Osteoblast (primary cell): ENCODE measurements around the gene CCDC167. TPM values are rescaled to one million over a fixed set of nuclear protein-coding genes. Genes with fewer than 3 reads are reported as not detected.

Experiments used
- DNase-seq: peaks from one replicate; pipeline ENCODE4 v3.0.0; 2011; ENCODE audit warnings: low spot score, mixed read lengths; ENCODE audit not compliant: insufficient read length; ENCODE audit errors: missing footprints
- H2AFZ ChIP-seq: 2 replicates; pipeline ENCODE4 v1.6.0; 2011; ENCODE audit warnings: mild to moderate bottlenecking, low read length
- H3K27ac ChIP-seq: 2 replicates; pipeline ENCODE4 v1.5.1; 2011; ENCODE audit warnings: mild to moderate bottlenecking, low read depth, low read length, moderate library complexity
- H3K27me3 ChIP-seq: 2 replicates; pipeline ENCODE4 v1.6.0; 2012; ENCODE audit warnings: mild to moderate bottlenecking, control low read depth, inconsistent platforms, low read length, moderate library complexity; ENCODE audit not compliant: insufficient read depth
- H3K36me3 ChIP-seq: 2 replicates; pipeline ENCODE4 v1.5.1; 2011; ENCODE audit warnings: mild to moderate bottlenecking, low read length, control low read depth, moderate library complexity; ENCODE audit not compliant: insufficient read depth
- H3K4me1 ChIP-seq: 2 replicates; pipeline ENCODE4 v1.5.1; 2011; ENCODE audit warnings: mild to moderate bottlenecking, low read length, control low read depth, moderate library complexity; ENCODE audit not compliant: insufficient read depth
- H3K4me2 ChIP-seq: 2 replicates; pipeline ENCODE4 v1.6.0; 2011; ENCODE audit warnings: mild to moderate bottlenecking, low read length; ENCODE audit not compliant: insufficient read depth
- H3K4me3 ChIP-seq: fragments of 200-600 bp; sonication (generic); 3 replicates; pipeline ENCODE4 v1.5.1; 2012; ENCODE audit warnings: mild to moderate bottlenecking, low read length, inconsistent platforms; ENCODE audit not compliant: insufficient read depth
- H3K79me2 ChIP-seq: 2 replicates; pipeline ENCODE4 v1.6.0; 2012; ENCODE audit warnings: mild to moderate bottlenecking, low read length, control low read depth, inconsistent platforms; ENCODE audit not compliant: insufficient read depth
- H3K9me3 ChIP-seq: 2 replicates; pipeline ENCODE4 v1.5.1; 2011; ENCODE audit warnings: low read depth, low read length, control low read depth
- H4K20me1 ChIP-seq: 2 replicates; pipeline ENCODE4 v1.6.0; 2012; ENCODE audit warnings: mild to moderate bottlenecking, low read length, control low read depth; ENCODE audit not compliant: insufficient read depth
- total RNA-seq: library from RNA; depleted of rRNA; stranded (reverse); fragments of >200 nt; gene quantifications from 2 replicates; pipeline ENCODE4 v1.2.3, GENCODE V29; 2012
- TF ChIP-seq, protein P1 (sequence below): IDR thresholded peaks from 2 replicates; pipeline ENCODE4 v1.5.1; 2011; ENCODE audit warnings: mild to moderate bottlenecking, low read depth, low read length, moderate library complexity; ENCODE audit errors: extremely low read depth

The CCDC167 gene
- total RNA-seq, 1 donor = 14.8 TPM

GRCh38 chr6:37491830-37492208 is 7.9 kb downstream of the CCDC167 start:
- TF ChIP-seq, protein P1, sequence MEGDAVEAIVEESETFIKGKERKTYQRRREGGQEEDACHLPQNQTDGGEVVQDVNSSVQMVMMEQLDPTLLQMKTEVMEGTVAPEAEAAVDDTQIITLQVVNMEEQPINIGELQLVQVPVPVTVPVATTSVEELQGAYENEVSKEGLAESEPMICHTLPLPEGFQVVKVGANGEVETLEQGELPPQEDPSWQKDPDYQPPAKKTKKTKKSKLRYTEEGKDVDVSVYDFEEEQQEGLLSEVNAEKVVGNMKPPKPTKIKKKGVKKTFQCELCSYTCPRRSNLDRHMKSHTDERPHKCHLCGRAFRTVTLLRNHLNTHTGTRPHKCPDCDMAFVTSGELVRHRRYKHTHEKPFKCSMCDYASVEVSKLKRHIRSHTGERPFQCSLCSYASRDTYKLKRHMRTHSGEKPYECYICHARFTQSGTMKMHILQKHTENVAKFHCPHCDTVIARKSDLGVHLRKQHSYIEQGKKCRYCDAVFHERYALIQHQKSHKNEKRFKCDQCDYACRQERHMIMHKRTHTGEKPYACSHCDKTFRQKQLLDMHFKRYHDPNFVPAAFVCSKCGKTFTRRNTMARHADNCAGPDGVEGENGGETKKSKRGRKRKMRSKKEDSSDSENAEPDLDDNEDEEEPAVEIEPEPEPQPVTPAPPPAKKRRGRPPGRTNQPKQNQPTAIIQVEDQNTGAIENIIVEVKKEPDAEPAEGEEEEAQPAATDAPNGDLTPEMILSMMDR = no peak
- Histone ChIP-seq H2AFZ (no peak overlapping the region), H3K9me3 (no peaks in the 10 kb centered on the region), H3K4me3 (no peak overlapping the region), H3K27ac (no peak overlapping the region), H3K4me1 (peaks cover 3% of the 10 kb centered on the region), H3K4me2 (no peak overlapping the region), H4K20me1 (peaks cover 22% of the 10 kb centered on the region), H3K36me3 (no peaks in the 10 kb centered on the region), H3K79me2 (peaks cover 7% of the 10 kb centered on the region), H3K27me3 (no peaks in the 10 kb centered on the region)
- DNase-seq = no peak

DNA sequence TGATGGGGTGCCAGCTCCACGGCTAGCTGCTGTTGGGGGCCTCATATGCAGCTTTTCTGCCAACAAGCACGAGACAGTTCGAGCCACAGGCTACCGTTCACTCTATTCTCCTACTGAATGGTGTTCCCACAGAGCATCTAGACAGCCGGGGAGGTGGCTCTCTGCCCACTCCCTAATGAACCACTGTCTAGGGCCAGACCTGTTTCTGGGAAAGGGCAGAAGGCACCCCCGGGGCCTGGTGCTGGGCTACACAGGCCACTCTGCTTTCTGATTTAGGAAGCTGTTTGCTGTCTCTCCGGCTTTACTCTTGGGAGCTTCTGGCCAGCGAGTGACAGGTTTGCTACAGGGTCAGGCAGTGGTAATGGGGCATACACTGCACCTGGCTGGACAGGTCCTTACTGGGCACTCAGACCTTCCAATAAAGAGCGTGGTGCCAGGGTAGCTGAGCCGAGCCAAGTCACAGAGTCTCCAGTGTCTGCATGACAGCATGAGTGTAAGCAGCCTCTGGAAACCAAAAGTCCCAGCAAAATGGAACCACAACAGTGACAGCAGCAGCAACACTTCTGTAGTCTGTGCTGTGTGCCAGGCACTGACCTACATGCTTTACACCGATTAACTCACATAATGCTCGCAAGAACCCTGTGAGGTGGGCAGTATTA is 8.4 kb downstream of the CCDC167 start:
- Histone ChIP-seq H3K4me1 (peaks cover 3% of the 10 kb centered on the region), H3K79me2 (peaks cover 7% of the 10 kb centered on the region), H3K27me3 (no peaks in the 10 kb centered on the region), H4K20me1 (peaks cover 22% of the 10 kb centered on the region), H3K4me3 (no peak overlapping the region), H3K4me2 (no peak overlapping the region), H3K36me3 (no peaks in the 10 kb centered on the region), H3K27ac (no peak overlapping the region), H3K9me3 (no peaks in the 10 kb centered on the region), H2AFZ (no peak overlapping the region)
- TF ChIP-seq, protein P1 = no peak
- peak; percentile 77 for DNase-seq

DNA sequence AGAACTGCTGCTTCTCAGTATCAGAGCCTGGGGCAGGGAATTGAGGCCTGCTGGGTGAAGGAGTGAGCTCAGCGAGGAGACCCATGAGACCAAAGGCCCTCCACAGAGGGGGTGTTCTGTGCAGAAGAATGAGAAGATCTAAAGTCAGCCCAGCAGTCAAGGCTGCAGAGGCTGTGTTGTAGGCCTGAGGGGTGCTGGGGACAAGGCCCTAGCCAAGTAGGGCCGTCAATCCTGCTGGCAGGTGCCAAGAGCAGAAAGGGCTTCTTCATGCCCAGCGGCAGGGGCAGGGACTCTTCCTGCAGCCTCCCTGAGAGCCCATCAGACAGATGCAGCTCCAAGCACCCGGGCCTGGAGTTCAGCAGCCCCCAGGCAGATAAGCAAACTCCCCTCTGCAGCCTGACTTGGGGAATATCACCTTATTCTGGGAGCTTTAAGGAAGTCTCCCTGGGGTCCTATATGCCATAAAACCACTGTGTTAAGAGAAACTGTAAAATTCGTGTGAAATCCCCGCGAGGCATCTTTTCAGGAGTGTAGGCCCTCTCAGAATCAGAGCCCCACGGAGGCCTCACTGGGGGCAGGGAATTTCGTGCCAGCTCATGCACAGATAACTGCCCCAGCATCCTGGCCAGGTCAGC is 9.0 kb downstream of the CCDC167 start:
- Histone ChIP-seq H3K9me3 (no peaks in the 10 kb centered on the region), H2AFZ (no peak overlapping the region), H3K79me2 (peaks cover 7% of the 10 kb centered on the region), H3K36me3 (no peaks in the 10 kb centered on the region), H3K27ac (no peak overlapping the region), H3K4me1 (peaks cover 3% of the 10 kb centered on the region), H4K20me1 (peaks cover 22% of the 10 kb centered on the region), H3K4me3 (no peak overlapping the region), H3K27me3 (no peaks in the 10 kb centered on the region), H3K4me2 (no peak overlapping the region)
- TF ChIP-seq, protein P1 = no peak
- DNase-seq = peak; percentile 86

- no peaks in the 10 kb centered on the region for H3K36me3 ChIP-seq
- TF ChIP-seq, protein P1 = peak; percentile 35
- H3K9me3 ChIP-seq = no peaks in the 10 kb centered on the region
- peaks cover 25% of the 10 kb centered on the region for H4K20me1 ChIP-seq
- H2AFZ ChIP-seq = no peak overlapping the region
- H3K4me3 ChIP-seq = no peak overlapping the region
- peak; percentile 79 for DNase-seq
- H3K4me1 ChIP-seq = peaks cover 3% of the 10 kb centered on the region
- peaks cover 7% of the 10 kb centered on the region for H3K79me2 ChIP-seq
- no peak overlapping the region for H3K4me2 ChIP-seq
- no peaks in the 10 kb centered on the region for H3K27me3 ChIP-seq
- no peak overlapping the region for H3K27ac ChIP-seq
These were observed 9.9 kb downstream of the CCDC167 start for GRCh38 chr6:37489697-37490336.
